ENCODE results near the gene DBET.
"Not testable (repeated sequence)": the region's sequence is repeated elsewhere in the genome, so short reads cannot be mapped to it uniquely, and the experiment has no call there.

DBET gene

DNA sequence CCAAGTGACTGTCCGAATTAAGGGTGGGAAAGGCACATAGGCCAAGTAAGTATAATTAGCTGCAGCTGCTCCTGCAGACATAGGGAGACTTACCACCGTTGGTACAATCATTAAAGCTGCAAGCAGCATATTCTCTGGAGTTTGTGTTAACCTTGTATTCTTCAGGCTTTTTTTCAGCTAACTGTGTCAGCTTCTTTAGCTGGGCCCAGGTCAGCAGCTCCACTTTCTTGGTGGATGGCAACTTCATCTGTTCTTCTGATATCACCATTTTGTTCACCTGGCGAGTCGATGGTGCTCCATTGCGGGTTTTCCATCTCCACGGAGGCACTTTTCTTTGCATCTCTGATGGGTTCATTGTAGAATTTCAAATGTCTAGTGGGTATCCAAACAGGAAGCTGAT, 44.5 kb downstream of the DBET start:
- H3K27ac ChIP-seq; in situ Hi-C loops (cut with HindIII; ENCODE audit: low pct_ligation_motif_present, low sequenced_read_pairs); DNase-seq; H3K4me3 ChIP-seq (ENCODE audit: low read depth, low read length); H3K27me3 ChIP-seq (replicated peaks); H3K36me3 ChIP-seq (replicated peaks): not testable (repeated sequence)

DNA sequence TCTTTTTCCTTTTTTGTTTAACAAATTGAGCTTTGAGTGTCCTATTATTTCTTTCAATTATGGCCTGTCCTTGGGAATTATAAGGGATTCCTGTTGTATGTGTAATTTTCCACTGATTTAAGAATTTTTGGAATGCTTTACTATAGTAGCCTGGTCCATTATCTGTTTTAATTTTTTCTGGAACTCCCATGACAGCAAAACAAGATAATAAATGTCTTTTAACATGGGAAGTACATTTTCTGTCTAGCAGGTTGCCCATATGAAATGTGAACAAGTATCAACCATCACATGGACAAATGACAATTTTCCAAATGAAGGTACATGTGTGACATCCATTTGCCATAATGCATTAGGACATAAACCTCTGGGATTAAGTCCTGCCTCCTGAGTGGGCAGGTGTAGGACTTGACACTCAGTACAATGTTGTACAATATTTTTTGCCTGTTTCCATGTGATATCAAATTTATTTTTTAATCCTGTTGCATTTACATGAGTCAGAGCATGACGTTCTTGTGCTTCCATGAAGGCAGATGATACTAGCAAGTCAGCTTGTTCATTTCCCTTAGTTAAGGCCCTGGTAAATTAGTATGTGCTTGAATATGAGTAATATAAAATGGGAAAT, 45.2 kb downstream of the DBET start:
- H3K36me3 ChIP-seq (replicated peaks); H3K27me3 ChIP-seq (replicated peaks); H3K27ac ChIP-seq; DNase-seq; H3K4me3 ChIP-seq (ENCODE audit: low read depth, low read length); in situ Hi-C loops (cut with HindIII; ENCODE audit: low pct_ligation_motif_present, low sequenced_read_pairs): not testable (repeated sequence)

DNA sequence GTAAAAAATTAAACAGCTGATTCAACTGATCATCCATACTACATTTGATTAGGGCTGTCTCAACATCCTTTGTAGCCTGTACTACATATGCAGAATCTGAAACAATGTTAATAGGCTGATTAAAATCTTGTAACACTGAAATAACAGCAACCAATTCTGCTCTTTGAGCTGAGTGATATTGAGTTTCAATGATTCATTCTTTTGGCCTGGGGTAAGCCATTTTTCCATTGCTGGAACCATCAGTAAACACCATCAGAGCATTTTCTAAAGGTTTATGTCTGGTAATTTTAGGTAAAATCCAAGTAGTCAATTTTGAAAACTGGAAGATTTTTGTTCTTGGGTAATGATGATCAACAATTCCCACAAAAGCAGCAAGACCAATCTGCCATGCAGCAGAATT, 45.7 kb downstream of the DBET start:
- DNase-seq; H3K27ac ChIP-seq; H3K4me3 ChIP-seq (ENCODE audit: low read depth, low read length); H3K27me3 ChIP-seq (replicated peaks); in situ Hi-C loops (cut with HindIII; ENCODE audit: low pct_ligation_motif_present, low sequenced_read_pairs); H3K36me3 ChIP-seq (replicated peaks): not testable (repeated sequence)

DNA sequence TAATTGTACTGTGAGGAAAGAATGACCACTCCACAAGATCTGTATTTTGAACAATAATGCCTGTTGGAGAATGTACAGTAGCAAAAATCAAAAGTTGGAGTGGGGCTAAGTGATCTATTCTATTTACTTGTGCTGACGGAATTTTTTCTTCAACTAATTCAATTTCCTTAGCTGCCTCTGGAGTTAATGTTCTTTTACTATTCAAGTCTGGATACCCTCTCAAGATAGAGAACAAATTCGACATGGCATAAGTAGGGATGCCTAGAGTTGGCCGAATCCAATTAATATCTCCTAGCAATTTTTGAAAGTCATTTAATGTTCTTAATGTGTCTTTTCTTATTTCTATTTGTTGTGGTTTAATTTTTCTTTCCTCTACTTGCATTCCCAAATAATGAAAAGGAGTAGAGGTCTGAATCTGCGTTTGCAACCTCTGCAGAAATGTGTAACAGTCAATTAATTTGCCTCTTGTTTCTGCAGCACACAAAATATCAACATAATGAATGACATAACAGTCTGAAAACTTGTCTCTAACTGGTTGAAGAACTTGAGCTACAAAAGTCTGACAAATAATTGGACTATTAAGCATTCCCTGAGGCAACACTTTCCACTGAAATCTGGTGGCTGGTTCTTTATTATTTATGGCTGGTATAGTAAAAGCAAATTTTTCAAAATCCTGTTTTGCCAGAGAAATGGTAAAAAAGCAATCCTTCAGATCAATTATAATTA, 46.4 kb downstream of the DBET start:
- H3K36me3 ChIP-seq (replicated peaks); H3K4me3 ChIP-seq (ENCODE audit: low read depth, low read length); in situ Hi-C loops (cut with HindIII; ENCODE audit: low pct_ligation_motif_present, low sequenced_read_pairs); DNase-seq; H3K27ac ChIP-seq; H3K27me3 ChIP-seq (replicated peaks): not testable (repeated sequence)

DNA sequence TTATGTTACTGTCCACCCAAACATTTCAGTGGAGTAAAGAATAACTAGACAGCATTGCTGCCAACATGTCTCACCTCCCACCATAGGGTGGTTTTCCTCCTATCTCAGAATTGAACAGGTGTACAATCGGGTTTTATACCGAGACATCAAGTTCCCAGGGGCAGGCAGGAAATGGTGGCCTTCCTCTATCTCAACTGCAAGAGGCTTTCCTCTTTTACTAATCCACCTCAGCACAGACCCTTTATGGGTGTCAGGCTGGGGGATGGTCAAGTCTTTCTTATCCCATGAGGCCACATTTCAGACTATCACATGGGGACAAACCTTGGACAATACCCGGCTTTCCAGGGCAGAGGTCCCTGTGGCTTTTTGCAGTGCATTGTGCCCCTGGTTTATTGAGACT, 48.6 kb downstream of the DBET start:
- in situ Hi-C loops (cut with HindIII; ENCODE audit: low pct_ligation_motif_present, low sequenced_read_pairs); H3K36me3 ChIP-seq (replicated peaks); H3K27ac ChIP-seq; DNase-seq; H3K4me3 ChIP-seq (ENCODE audit: low read depth, low read length); H3K27me3 ChIP-seq (replicated peaks): not testable (repeated sequence)

DNA sequence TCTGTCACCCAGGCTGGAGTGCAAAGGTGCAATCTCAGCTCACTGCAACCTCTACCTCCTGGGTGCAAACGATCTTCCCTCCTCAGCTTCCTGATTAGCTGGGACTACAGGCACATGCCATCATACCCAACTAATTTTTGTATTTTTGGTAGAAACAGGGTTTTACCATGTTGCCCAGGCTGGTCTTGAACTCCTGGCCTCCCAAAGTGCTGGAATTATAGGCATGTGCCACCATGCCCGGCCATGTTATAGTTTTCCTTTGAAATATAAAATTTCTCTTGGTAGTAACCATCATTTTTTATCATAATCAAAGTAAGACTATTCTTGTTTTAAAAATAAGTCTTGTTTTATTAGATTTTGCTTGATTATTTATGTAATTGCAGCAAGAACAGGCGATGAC, 50.7 kb downstream of the DBET start:
- H3K36me3 ChIP-seq (replicated peaks); H3K4me3 ChIP-seq (ENCODE audit: low read depth, low read length); in situ Hi-C loops (cut with HindIII; ENCODE audit: low pct_ligation_motif_present, low sequenced_read_pairs); H3K27me3 ChIP-seq (replicated peaks); H3K27ac ChIP-seq; DNase-seq: not testable (repeated sequence)
